Embryonic facial prominence (tissue), 1 donor: ENCODE measurements around the gene RBM15B.

Source experiments
- DNase-seq: peaks from one replicate; pipeline ENCODE4 v3.0.0-alpha.2; 2016; ENCODE audit errors: extremely low spot score

Gene RBM15B

DNA sequence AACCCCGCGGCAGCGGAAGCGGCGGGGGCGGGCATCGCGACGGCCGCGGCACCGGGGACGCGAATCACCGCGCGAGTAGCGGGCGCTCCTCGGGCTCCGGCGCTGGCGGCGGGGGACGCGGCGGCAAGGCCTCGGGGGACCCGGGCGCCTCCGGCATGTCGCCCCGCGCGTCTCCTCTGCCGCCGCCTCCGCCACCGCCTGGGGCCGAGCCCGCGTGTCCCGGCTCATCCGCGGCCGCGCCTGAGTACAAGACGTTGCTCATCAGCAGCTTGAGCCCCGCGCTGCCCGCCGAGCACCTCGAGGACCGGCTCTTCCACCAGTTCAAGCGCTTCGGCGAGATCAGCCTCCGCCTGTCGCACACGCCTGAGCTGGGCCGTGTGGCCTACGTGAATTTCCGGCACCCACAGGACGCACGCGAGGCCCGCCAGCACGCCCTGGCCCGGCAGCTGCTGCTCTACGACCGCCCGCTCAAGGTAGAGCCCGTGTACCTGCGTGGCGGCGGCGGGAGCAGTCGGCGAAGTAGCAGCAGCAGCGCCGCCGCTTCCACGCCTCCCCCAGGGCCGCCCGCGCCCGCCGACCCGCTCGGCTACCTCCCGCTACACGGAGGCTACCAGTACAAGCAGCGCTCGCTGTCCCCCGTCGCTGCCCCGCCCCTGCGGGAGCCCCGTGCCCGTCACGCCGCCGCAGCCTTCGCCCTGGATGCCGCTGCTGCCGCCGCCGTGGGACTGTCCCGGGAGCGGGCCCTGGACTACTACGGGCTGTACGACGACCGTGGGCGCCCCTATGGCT, 675 bp downstream of the RBM15B start:
- DNase-seq = no peak

DNA sequence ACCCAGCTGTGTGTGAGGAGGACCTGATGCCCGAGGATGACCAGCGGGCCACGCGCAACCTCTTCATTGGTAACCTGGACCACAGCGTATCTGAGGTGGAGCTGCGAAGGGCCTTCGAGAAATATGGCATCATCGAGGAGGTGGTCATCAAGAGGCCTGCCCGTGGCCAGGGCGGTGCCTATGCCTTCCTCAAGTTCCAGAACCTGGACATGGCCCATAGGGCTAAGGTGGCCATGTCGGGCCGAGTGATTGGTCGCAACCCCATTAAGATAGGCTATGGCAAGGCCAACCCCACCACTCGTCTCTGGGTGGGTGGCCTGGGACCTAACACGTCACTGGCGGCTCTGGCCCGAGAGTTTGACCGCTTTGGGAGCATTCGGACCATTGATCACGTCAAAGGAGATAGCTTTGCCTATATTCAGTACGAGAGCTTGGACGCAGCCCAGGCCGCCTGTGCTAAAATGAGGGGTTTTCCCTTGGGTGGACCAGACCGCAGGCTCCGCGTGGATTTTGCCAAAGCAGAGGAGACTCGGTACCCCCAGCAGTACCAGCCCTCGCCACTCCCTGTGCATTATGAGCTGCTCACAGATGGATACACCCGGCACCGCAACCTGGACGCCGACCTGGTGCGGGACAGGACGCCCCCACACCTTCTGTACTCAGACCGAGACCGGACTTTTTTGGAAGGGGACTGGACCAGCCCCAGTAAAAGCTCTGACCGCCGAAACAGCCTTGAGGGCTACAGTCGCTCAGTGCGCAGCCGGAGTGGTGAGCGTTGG, 1.5 kb downstream of the RBM15B start:
- no peak for DNase-seq

DNA sequence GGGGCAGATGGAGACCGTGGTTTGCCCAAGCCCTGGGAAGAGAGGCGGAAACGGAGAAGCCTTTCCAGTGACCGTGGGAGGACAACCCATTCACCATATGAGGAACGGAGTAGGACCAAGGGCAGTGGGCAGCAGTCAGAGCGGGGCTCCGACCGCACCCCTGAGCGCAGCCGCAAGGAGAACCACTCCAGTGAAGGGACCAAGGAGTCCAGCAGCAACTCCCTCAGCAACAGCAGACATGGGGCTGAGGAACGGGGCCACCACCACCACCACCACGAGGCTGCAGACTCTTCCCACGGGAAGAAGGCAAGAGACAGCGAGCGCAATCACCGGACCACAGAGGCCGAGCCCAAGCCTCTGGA, 2.0 kb downstream of the RBM15B start:
- no peak for DNase-seq

DNA sequence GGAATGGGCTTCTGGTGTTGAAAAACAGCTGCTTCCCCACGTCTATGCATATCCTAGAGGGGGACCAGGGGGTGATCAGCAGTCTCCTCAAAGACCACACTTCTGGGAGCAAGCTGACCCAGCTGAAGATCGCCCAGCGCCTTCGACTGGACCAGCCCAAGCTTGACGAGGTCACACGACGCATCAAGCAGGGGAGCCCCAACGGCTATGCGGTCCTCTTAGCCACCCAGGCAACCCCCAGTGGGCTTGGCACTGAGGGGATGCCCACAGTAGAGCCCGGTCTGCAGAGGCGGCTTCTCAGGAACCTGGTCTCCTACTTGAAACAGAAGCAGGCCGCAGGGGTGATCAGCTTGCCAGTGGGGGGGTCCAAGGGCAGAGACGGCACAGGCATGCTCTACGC, 2.5 kb downstream of the RBM15B start:
- DNase-seq = no peak

DNA sequence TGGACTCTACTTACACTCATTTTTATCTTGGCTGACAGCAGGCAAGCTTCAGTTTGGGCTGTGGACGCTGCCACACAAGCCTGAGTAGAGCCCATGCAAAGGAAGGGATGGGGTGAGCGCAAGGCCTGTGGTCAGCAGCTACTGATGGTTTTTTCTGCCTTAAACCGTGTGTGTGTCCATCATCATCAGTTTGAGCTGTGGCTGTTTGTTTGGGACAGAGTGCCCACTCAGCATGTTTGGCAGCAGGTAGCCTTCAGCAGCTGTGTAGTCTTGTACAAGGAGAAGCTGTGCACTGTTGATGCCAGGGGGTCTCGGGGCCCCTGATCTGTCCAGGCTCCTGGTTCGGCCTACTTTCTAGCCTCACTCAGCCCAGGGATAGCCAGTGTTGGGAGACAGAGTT, 3.5 kb downstream of the RBM15B start:
- DNase-seq = no peak

DNA sequence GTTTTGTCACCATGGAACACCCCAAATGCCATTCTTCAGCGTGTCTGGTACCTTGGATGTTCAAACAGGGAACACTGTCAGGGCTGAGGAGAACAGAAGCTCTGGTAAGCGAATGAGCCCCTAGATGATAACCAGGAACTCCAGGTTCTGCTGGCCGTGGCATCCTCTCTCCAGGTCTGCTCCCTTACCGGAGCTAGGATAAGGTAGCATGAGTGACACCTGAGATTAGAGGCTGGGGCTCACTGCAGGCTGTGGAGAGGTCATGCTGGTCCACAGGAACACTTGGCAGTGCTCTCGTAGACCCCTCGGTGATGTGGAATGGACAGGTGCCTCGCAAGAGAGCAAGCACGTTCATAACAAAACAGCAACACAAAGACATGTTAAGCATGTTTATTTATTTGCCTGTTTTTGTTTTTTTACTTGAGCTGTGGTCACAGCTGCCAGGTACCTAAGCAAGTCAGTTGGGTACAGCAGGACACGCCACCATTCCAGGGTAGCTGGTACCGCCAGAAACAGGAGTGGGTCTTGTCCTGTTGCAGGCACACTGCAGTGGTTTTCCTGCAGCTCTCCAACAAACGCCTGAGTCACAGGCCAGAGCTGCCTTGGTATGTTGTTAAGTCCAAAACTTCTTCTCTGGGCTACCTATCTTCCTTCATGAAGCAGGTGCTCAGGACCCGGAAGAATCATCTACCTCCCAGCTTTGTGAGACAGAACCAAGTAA, 4.6 kb downstream of the RBM15B start:
- no peak for DNase-seq

DNA sequence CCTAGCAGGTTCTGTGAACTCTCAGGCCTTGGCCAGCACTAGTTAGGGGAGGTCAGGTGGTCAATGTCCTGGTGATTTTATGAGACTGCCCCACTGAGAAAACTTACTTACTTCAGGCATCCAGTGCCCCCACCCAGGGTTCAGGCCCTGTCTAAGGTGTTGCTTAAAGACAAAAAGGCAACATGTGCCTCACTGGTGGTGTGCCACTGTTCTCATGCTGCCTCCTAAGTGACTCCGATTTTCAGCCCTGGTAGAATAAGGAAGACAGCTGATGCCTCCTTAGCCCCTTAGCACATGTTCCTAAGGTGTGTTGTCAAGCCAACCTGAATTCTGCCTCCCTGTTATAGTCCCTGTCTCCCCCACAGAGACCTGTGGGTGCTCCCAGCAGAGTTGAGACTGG, 5.3 kb downstream of the RBM15B start:
- no peak for DNase-seq

DNA sequence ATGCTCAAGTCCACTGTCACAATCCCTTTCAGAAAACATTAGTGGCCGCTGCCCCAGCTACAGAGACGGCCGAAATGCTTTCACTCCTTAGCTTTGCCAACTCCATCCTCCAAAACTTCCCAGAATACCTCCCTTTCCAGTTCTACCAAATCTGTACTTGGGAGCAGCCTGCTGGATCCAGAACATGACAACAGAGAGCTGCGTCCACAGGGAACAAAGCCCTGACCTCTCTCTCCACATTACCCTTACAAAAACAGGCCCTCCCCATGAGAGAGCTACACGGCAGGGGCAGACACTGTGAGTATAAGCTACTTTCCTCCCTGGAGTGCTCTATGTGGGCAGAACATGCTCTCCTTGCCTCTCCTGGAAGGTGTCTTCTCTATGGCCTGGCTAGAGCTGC, 6.3 kb downstream of the RBM15B start:
- no peak for DNase-seq

DNA sequence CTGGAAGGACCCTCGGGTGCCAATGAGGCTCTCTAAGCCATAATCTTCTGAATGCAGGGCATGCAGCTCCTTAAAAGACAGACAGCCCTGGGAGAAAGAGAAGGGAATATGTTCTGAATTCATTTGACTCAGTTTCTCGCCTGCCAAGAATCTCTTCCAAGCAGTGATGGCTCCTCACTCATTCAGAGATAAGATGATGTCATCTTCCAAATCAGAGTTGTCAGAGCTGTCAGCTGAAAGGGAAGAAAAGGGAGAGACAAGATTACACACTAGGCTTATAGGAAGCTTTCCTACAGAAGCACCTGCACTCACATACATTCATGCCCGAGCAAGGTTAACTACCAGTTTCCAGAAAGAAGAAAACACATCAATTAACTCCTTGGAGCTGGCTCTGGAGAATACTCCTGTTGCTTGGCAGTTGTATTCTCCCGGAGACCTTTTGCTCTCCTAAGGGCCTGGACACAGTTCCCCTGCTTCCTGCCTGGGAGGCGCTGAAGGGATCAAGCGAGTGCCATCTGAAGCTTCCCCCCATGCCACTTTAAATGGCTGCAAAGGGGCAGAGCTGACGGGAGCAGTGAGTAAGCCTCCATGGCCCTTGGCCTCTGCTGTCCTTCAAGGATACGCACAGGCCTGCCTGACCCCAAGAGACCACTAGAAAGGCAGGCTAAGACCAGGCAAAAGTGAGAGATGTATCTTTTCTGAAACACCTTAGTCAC, 7.7 kb downstream of the RBM15B start:
- no peak for DNase-seq

DNA sequence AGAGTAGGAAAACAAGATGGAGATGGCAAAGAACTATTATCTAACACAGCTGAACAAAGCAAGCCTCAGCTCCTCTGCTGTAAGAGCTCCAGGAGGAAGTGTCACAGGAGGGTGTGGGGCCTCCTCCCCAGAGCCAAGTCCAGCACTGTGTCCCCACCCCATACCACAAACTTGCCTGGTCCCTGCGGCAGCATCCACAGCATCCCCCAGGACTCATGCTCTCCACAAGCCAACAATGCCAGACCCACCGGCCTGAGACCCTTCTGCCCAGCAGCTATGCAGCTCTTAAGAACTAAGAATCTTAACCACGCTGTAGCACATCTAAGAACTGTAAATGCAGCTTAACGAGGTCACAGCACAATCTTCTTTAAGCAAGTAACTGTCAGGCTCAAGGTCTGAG, 9.1 kb downstream of the RBM15B start:
- DNase-seq = no peak

DNA sequence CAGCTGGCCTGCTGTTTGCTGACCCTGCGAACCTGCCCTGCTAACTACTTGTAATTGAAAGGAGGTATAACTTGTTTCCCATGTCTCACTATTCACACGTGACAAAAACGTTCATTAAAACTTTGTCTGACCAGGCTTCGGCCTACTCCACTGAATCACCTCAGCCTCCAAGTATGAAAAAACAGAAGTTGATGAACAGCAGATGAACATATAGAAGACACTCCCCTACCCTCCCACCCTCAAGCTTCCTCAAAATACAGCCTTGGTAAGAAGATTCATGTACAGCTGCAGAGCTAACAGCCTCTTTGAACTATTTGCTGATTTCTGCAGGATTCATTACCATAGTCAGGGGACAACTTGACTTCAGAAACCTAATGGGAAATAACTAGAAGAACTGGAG, 10.7 kb downstream of the RBM15B start:
- DNase-seq = no peak

DNA sequence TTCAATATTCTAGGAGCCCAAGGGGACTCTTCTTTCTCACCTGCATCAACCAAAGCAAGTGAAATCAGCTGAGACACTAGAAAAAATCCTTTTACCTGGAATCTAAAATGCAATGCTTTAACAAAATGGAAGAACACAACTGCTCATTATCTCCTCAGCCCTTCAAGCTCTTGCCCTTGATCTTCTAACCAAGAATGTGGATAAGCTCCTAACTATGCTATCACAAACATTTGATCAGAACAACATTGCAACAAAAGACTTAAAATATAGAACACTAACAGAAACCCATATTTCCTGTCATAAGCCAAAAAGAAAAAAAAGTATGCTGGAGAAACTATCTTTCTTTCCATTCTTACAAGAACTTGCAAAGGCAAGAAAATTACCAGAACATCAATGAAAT, 12.6 kb downstream of the RBM15B start:
- no peak for DNase-seq

DNA sequence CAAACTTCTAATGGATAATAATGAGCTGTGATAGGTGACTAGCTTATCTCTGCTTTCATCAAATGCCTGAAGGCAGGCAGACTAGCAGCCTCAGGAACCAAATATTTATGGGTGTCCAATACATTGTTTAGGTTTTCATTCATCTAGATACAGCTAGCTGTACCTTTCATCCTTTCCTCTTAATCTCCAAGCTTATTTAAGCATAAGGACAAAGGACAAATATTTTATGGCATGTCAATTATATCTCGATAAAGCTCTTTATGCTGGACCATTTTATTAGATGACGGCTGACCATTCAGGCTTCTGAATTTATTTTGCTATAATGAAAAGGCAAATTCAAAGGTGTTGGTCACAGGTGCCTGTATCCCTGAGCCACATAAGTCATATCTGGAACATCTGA, 16.9 kb downstream of the RBM15B start:
- no peak for DNase-seq

DNA sequence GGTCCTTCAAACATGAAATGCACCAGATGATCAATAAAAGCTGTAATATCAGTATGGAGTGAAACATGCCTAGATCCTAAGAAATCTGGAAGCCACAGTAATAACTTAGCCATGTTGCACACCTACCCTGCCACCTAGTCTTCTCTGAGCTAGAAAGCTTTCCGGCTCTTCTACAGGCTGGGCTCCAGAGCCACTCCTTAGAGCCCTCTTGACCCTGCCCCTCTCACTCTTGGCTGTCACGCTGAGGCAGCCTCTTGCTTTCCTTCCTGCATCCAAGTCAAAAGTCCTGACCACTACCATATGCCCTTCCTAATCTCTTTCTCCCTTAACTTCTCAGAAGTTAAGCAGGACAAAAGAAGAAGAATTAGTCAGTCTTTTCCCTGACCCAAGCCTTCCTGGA, 17.7 kb downstream of the RBM15B start:
- DNase-seq = no peak

DNA sequence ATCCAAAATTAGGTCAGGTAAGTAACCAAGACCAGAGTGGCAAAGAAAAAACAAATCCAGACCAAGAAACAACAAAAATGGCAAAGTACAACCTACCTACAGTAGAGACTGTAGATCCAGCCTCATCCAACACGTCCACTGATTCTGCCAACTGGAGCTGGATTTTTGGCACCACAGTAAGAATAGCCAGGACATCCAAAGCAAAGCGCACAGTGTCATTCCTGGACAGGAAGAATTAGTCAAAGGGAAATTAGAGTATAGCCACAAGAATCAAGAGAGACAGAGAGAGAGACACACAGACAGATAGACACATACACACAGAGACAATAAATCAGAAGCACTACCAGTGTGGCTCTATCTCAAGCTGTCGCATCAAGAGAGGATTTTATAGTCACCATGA, 31.1 kb downstream of the RBM15B start:
- no peak for DNase-seq

DNA sequence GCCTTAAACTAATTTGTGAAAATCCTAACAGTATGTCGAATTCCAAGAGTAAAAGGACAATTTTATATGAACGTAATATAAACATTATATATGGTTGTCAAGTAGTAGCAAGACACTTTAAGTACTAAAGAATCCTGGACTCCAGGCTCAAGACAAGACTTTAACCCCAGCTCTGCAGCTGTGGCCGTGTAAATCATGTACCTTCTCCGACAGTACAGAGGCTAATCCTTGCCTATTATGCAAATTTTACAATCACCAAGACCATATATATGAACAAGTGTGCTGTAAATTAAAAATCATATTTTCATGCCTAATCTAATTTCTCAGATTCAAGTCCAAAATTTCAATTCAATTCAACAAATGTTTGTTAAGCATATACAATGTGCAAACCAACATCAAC, 35.8 kb downstream of the RBM15B start:
- no peak for DNase-seq

DNA sequence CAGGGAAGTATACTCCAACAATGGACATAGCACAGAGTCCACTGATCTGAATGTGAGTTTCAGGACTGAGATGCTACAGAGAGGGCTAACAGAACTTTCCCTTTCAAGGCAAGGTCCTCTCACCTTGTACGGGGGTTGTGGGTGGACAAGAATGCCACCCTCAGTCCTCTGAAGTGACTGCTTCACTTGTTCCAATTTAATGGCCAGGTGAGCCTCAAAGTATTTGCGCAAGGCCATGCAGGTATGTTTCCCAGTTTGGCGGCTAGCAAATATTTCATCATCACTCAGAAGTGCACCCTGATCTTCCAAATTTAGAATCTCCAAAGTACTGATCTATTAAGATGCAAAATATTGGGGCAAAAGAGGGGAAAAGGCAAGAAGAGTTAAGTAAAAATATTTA, 38.1 kb downstream of the RBM15B start:
- DNase-seq = no peak

DNA sequence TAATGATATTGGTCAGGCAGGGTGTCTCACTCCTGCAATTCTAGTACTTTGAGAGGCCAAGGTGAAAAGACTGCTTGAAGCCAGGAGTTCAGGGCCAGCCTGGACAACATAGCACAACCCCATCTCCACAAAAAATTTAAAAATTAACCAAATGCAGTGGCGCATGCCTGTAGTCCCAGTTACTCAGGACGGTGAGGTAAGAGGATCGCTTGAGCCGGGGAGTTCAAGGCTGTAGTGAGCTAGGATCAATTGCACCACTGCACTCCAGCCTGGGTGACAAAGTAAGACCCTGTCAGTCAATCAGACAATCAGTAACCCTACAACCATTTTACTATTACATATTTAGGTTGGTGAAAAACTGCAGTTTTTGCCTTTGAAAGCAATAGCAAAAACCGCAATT, 43.0 kb downstream of the RBM15B start:
- DNase-seq = no peak

DNA sequence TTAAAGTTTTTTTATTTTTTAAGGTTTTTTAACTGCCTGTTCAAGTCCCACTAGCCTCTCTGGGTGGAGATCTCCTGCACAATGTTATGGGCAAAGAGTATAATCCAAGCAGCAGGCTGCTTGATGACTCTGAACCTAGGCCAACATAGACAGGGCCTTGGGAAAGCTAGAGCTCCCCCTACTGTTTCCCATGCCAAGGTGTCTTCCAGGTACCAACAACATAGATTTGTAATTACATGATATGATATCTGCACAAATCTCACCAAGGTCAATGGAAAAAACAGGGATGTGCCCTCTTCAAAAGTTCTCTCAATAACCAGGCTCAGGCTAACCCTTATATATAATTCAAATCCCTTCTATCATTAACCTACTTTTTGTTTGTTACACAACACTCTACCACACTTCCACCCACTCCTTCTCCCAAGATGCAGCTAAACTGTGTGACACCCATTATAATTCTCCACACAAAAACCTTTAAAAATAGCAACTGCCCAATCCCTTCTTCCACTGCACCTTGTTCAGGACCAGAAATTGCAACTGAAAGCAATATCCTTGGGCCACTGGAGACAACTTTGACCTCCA, 43.8 kb downstream of the RBM15B start:
- no peak for DNase-seq

DNA sequence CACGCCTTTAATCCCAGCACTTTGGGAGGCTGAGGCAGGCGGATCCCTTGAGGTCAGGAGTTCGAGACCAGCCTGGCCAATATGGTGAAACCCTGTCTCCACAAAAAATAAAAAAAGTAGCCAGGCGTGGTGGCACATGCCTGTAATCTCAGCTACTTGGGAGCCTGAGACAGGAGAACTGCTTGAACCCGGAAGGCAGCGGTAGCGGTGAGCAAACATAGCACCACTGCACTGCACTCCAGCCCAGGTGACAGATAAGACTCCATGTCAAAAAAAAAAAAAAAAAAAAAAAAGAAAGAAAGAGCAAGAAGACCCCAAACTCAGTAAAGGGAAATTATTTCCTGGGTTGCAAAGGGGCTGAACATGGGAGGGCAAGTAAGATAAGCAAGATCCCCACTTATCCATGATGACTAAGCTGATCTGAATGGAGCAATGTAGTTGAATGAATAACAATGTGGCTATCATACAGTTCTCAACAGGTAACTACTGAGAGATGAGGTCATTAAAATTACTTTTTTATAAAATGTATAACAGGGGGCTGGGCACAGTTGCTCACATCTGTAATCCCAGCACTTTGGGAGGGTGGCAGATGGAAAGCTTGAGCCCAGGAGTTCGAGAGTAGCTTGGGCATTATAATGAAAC, 46.0 kb downstream of the RBM15B start:
- DNase-seq = no peak

DNA sequence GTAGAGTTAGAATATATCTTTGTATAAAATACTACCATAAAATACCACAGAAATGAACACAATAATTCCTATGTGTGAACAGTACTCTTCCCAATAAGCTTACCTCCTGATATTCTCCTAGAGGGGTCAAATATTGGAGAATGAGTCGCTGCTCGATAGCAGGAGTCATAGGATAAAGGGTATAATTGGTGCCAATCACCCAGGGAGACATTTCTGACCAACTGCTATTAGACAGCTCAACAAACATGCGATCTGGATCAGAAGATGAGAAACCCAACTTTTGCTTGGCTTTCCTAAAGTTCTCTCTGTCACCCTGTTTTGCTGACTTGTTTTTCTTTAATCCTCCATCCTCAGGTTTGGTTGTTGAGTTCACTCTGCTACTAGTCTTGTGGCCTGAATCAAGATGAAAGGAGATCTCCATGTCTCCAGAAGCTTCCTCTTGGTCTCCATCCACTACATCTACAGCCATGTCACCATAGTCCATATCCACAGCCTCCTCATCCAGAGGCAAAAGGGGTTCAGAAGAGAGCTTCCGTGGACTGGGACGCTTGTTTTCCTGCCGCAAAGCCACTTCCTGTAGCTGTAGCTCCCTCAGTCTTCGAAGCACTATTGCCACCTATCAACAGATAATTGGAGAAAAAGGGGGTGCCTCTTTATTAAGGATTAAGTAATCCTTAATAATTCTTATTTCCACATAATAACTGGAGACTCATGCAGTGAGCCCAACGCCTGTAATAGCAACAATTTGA, 50.4 kb downstream of the RBM15B start:
- DNase-seq = no peak
